BE2C (cell line): Measurements from ENCODE around the gene ARHGEF11.
A peak's percentile ranks its signal among the peaks of the same experiment; 100 is the strongest.

Source experiments
- DNase-seq: peaks from one replicate; pipeline ENCODE4 v3.0.0-alpha.2; 2020
- H3K27me3 ChIP-seq: fragments of 250-450 bp; sonication (Bioruptor Pico); 2 replicates; pipeline ENCODE4 v1.5.1; 2020; ENCODE audit warnings: mild to moderate bottlenecking
- H3K36me3 ChIP-seq: fragments of 250-450 bp; sonication (Bioruptor Pico); 2 replicates; pipeline ENCODE4 v1.5.1; 2020; ENCODE audit warnings: mild to moderate bottlenecking
- H3K4me1 ChIP-seq: fragments of 250-450 bp; sonication (Bioruptor Pico); 2 replicates; pipeline ENCODE4 v1.5.1; 2020
- H3K4me3 ChIP-seq: 2 replicates; pipeline ENCODE4 v1.5.1; 2011; ENCODE audit warnings: low read depth, low read length
- H3K9me3 ChIP-seq: fragments of 250-450 bp; sonication (Bioruptor Pico); 2 replicates; pipeline ENCODE4 v1.5.1; 2020
- CTCF ChIP-seq: IDR thresholded peaks from 2 replicates; pipeline ENCODE4 v1.5.1; 2012; ENCODE audit warnings: mild to moderate bottlenecking, low read depth, low read length

The ARHGEF11 gene

GRCh38 chr1:156963621-156964020 is 81.9 kb downstream of the ARHGEF11 start:
- Histone ChIP-seq H3K4me3 (no peak overlapping the region), H3K4me1 (no peaks in the 10 kb centered on the region), H3K9me3 (no peaks in the 10 kb centered on the region), H3K27me3 (no peaks in the 10 kb centered on the region), H3K36me3 (peaks cover 47% of the 10 kb centered on the region)
- TF ChIP-seq CTCF: no peak
- DNase-seq: no peak

DNA sequence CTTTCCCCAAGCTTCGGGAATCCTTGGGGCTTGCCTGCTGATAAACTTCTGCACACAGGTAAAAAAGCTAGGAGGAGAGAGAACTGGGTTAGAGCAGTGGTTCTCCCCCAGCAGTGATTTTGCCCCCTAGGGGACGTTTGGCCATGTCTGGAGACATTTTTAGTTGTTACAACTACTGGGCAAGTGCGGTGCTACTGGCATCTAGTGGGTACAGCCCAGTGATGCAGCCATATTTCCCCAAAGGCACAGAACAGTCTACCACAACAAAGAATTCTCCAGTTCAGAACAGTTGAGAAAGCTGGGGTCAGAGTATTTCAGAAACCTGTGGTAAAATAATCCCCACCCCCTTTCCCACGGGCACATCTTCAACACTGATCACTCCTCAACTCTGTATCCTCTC is 83.8 kb downstream of the ARHGEF11 start:
- H3K9me3 ChIP-seq: no peaks in the 10 kb centered on the region
- DNase-seq: peak; percentile 31
- TF ChIP-seq CTCF: peak; percentile 50
- H3K36me3 ChIP-seq: peaks cover 63% of the 10 kb centered on the region
- H3K4me1 ChIP-seq: no peaks in the 10 kb centered on the region
- H3K4me3 ChIP-seq: no peak overlapping the region
- no peaks in the 10 kb centered on the region for H3K27me3 ChIP-seq

GRCh38 chr1:156959925-156960324 is 85.6 kb downstream of the ARHGEF11 start:
- Histone ChIP-seq H3K9me3 (no peaks in the 10 kb centered on the region), H3K4me1 (no peaks in the 10 kb centered on the region), H3K4me3 (no peak overlapping the region), H3K27me3 (no peaks in the 10 kb centered on the region), H3K36me3 (peaks cover 73% of the 10 kb centered on the region)
- no peak for DNase-seq
- TF ChIP-seq CTCF: no peak

- peaks cover 70% of the 10 kb centered on the region for H3K36me3 ChIP-seq
- no peaks in the 10 kb centered on the region for H3K4me1 ChIP-seq
- no peak overlapping the region for H3K4me3 ChIP-seq
- H3K27me3 ChIP-seq: no peaks in the 10 kb centered on the region
- TF ChIP-seq CTCF: no peak
- no peak for DNase-seq
- H3K9me3 ChIP-seq: no peaks in the 10 kb centered on the region
Observed at GRCh38 chr1:156959414-156959813, 86.1 kb downstream of the ARHGEF11 start.

- no peak for DNase-seq
- Histone ChIP-seq H3K9me3 (no peaks in the 10 kb centered on the region), H3K4me3 (no peak overlapping the region), H3K36me3 (peaks cover 72% of the 10 kb centered on the region), H3K4me1 (no peaks in the 10 kb centered on the region), H3K27me3 (no peaks in the 10 kb centered on the region)
- TF ChIP-seq CTCF: no peak
Observed at GRCh38 chr1:156958247-156958714, 87.3 kb downstream of the ARHGEF11 start.

DNA sequence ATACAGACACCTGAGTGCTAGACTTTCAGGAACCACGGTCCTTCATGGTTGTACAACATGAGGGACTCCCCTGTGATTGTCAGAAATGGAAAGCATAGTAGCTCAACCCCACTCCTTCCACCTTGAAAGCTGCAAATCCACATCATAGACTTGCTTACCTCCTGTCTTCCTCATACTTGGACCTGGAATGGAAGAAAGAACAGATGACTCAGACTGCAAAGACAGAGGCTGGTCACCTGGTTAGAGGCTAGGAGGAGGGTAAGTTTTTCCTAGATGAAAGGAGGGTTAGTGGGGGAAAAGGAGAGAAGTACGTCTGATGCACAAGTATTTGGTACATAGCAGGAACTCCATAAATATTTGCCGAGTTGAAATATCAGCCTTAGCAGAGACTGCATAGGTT is 87.9 kb downstream of the ARHGEF11 start:
- DNase-seq: no peak
- Histone ChIP-seq H3K27me3 (no peaks in the 10 kb centered on the region), H3K36me3 (peaks cover 68% of the 10 kb centered on the region), H3K4me1 (no peaks in the 10 kb centered on the region), H3K4me3 (no peak overlapping the region), H3K9me3 (no peaks in the 10 kb centered on the region)
- no peak for TF ChIP-seq CTCF
